HCT116 (cell line): ENCODE data around the gene GLI3. TPM values are rescaled to one million over a fixed set of nuclear protein-coding genes. Genes with fewer than 3 reads are reported as not detected.

Source experiments
- ATAC-seq: fragments of 200-7000 bp; cut with Tn5 transposase; 2 replicates; pipeline ENCODE4 v1.9.1; 2020; ENCODE audit warnings: mild to moderate bottlenecking, moderate library complexity
- BruUV-seq: library from RNA; stranded (reverse); fragments of 400-500 nt; replicated peaks from 2 replicates; lab custom pipeline; 2021; lab: Mats Ljungman, UMichigan
- CTCF ChIA-PET: fragments of 300-600 bp; sonication (Branson Sonifier 250); formaldehyde crosslinking; loops from one replicate; lab custom pipeline; 2021; ENCODE audit warnings: antibody characterized with exemption; lab: Charles Lee
- POLR2A ChIA-PET: fragments of 300-600, 350-600 bp; sonication (Branson Sonifier 250); formaldehyde crosslinking; loops from one replicate; lab custom pipeline; 2021; ENCODE audit warnings: antibody characterized with exemption; lab: Charles Lee
- RAD21 ChIA-PET, 2 experiments: fragments of 300-600 bp; sonication (Branson Sonifier 250); formaldehyde crosslinking; loops; one replicate each; lab custom pipeline; 2023; ENCODE audit warnings: low total read pairs in 2 of 2; ENCODE audit not compliant: uncharacterized antibody in 2 of 2, unreplicated experiment in 2 of 2, low non-redundant PET in 1 of 2; lab: Charles Lee
- DNase-seq: peaks from one replicate; pipeline ENCODE4 v3.0.0-alpha.2; 2010; ENCODE audit warnings: low read depth, low spot score
- H2AFZ ChIP-seq: fragments of 200-600 bp; shearing (Covaris generic), sonication (generic); 2 replicates; pipeline ENCODE4 v1.6.1; 2017; ENCODE audit warnings: low read depth, mixed run types, mixed read lengths, antibody characterized with exemption, low read length; ENCODE audit not compliant: poor library complexity, severe bottlenecking
- H3K27ac ChIP-seq: 2 replicates; pipeline ENCODE4 v1.5.1; 2012; ENCODE audit warnings: low read depth, low read length
- H3K27me3 ChIP-seq: fragments of 200-600 bp; sonication (generic); 2 replicates; pipeline ENCODE4 v1.6.1; 2016; ENCODE audit warnings: mixed run types, low read length, mixed read lengths; ENCODE audit not compliant: insufficient read depth
- H3K36me3 ChIP-seq, 2 experiments: fragments of 200-500 bp in 1 of 2; fragments of 200-600 bp in 1 of 2; sonication (Bioruptor generic) in 1 of 2; sonication (generic) in 1 of 2; 2 replicates each; pipeline versions ENCODE4 v1.5.1 to v1.6.1; 2014 to 2016; ENCODE audit warnings: low read length in 2 of 2, inconsistent platforms in 1 of 2, mixed read lengths in 1 of 2, mixed run types in 1 of 2; ENCODE audit not compliant: insufficient read depth in 2 of 2, control insufficient read depth in 1 of 2
- H3K4me1 ChIP-seq, 2 experiments: fragments of 200-600 bp in 1 of 2; sonication (generic) in 1 of 2; 2 replicates each; pipeline versions ENCODE4 v1.5.1 to v1.6.1; 2012 to 2017; ENCODE audit warnings: low read length in 2 of 2, inconsistent platforms in 1 of 2, mild to moderate bottlenecking in 1 of 2, mixed read lengths in 1 of 2, mixed run types in 1 of 2, moderate library complexity in 1 of 2; ENCODE audit not compliant: insufficient read depth in 2 of 2, control insufficient read depth in 1 of 2
- H3K4me2 ChIP-seq: fragments of 200-600 bp; sonication (generic); 2 replicates; pipeline ENCODE4 v1.6.1; 2017; ENCODE audit warnings: mixed run types, low read length, mixed read lengths
- H3K4me3 ChIP-seq, 2 experiments: fragments of 200-600 bp in 1 of 2; sonication (generic) in 1 of 2; replicated peaks in 1 of 2; 2 replicates each; pipeline ENCODE4 v1.5.1; 2011 to 2016; ENCODE audit warnings: low read length in 2 of 2, control low read depth in 1 of 2, low read depth in 1 of 2, mild to moderate bottlenecking in 1 of 2, mixed read lengths in 1 of 2, mixed run types in 1 of 2
- H3K79me2 ChIP-seq: fragments of 200-600 bp; sonication (generic); 2 replicates; pipeline ENCODE4 v1.6.1; 2017; ENCODE audit warnings: mild to moderate bottlenecking, mixed run types, low read length, moderate library complexity, mixed read lengths; ENCODE audit not compliant: insufficient read depth
- H3K9ac ChIP-seq: fragments of 200-600 bp; sonication (generic); 2 replicates; pipeline ENCODE4 v1.6.1; 2016; ENCODE audit warnings: low read length, mixed read lengths
- H3K9me2 ChIP-seq: fragments of 200-600 bp; sonication (generic), shearing (Covaris generic); 2 replicates; pipeline ENCODE4 v1.6.1; 2017; ENCODE audit warnings: mixed run types, mild to moderate bottlenecking, moderate library complexity; ENCODE audit not compliant: insufficient read depth
- H3K9me3 ChIP-seq, 2 experiments: fragments of 200-500 bp in 1 of 2; fragments of 200-600 bp in 1 of 2; sonication (Bioruptor generic) in 1 of 2; sonication (generic) in 1 of 2; 2 replicates each; pipeline ENCODE4 v1.6.1; 2014 to 2017; ENCODE audit warnings: low read length in 2 of 2, mixed read lengths in 2 of 2, inconsistent platforms in 1 of 2, low read depth in 1 of 2, mild to moderate bottlenecking in 1 of 2, mixed run types in 1 of 2, moderate library complexity in 1 of 2; ENCODE audit not compliant: control insufficient read depth in 1 of 2, insufficient read depth in 1 of 2
- H4K20me1 ChIP-seq: fragments of 200-600 bp; sonication (generic), shearing (Covaris generic); 2 replicates; pipeline ENCODE4 v1.6.1; 2017; ENCODE audit warnings: mixed run types, mild to moderate bottlenecking, moderate library complexity; ENCODE audit not compliant: insufficient read depth
- CBX3 ChIP-seq: IDR thresholded peaks from 2 replicates; pipeline ENCODE4 v1.6.1; 2012; ENCODE audit warnings: low read depth
- CEBPB ChIP-seq: IDR thresholded peaks from 2 replicates; pipeline ENCODE4 v1.6.1; 2012; ENCODE audit warnings: low read depth
- CTCF ChIP-seq, 3 experiments: fragments of 200-600 bp in 1 of 3; sonication (generic) in 1 of 3; IDR thresholded peaks in 2 of 3; conservative IDR thresholded peaks in 1 of 3; 2 replicates each; pipeline ENCODE4 v1.5.1; 2012 to 2017; ENCODE audit warnings: low read depth in 2 of 3, low read length in 2 of 3, antibody characterized with exemption in 1 of 3, borderline replicate concordance in 1 of 3, control low read depth in 1 of 3, mild to moderate bottlenecking in 1 of 3, mixed read lengths in 1 of 3, mixed run types in 1 of 3, moderate library complexity in 1 of 3; ENCODE audit not compliant: insufficient read depth in 1 of 3
- EGR1 ChIP-seq: IDR thresholded peaks from 2 replicates; pipeline ENCODE4 v1.6.1; 2012; ENCODE audit warnings: low read depth
- ELF1 ChIP-seq: IDR thresholded peaks from 2 replicates; pipeline ENCODE4 v1.6.1; 2012; ENCODE audit warnings: low read depth, borderline replicate concordance
- EZH2 ChIP-seq: fragments of 200-600 bp; sonication (generic); IDR thresholded peaks from 2 replicates; pipeline ENCODE4 v1.6.1; 2017; ENCODE audit warnings: antibody characterized with exemption, mixed run types
- EZH2phosphoT487 ChIP-seq: fragments of 200-600 bp; IDR thresholded peaks from 2 replicates; pipeline ENCODE4 v1.6.1; 2018; ENCODE audit warnings: antibody characterized with exemption, borderline replicate concordance
- JUND ChIP-seq: IDR thresholded peaks from 2 replicates; pipeline ENCODE4 v1.6.1; 2012
- POLR2AphosphoS5 ChIP-seq: IDR thresholded peaks from 2 replicates; pipeline ENCODE4 v1.6.1; 2011; ENCODE audit warnings: mild to moderate bottlenecking, low read depth, low read length, moderate library complexity
- REST ChIP-seq: IDR thresholded peaks from 2 replicates; pipeline ENCODE4 v1.6.1; 2012; ENCODE audit warnings: low read depth
- SIN3A ChIP-seq: IDR thresholded peaks from 2 replicates; pipeline ENCODE4 v1.6.1; 2012; ENCODE audit warnings: low read depth
- SP1 ChIP-seq: IDR thresholded peaks from 2 replicates; pipeline ENCODE4 v1.6.1; 2012; ENCODE audit warnings: low read depth
- TCF7L2 ChIP-seq: IDR thresholded peaks from 2 replicates; pipeline ENCODE4 v1.7.0; 2011; ENCODE audit warnings: borderline replicate concordance, inconsistent platforms; ENCODE audit not compliant: insufficient read depth, insufficient read length; ENCODE audit errors: extremely low read depth
- ZFX ChIP-seq: fragments of 450-650 bp; IDR thresholded peaks from 2 replicates; pipeline ENCODE4 v1.6.1; 2017
- ZNF274 ChIP-seq: fragments of 200-500 bp; sonication (Bioruptor generic); IDR thresholded peaks from 2 replicates; pipeline ENCODE4 v1.6.1; 2014; ENCODE audit warnings: mild to moderate bottlenecking, low read depth, low read length, inconsistent platforms
- intact Hi-C: fragments of 100-400 bp; cut with micrococcal nuclease; formaldehyde crosslinking; loops from 2 replicates; pipeline ENCODE4 v1.10.0; 2022
- total RNA-seq: library from RNA; stranded (reverse); gene quantifications from one replicate; pipeline ENCODE4 v1.2.1, GENCODE V29; 2021; ENCODE audit not compliant: unreplicated experiment
- TF ChIP-seq, protein P1 (sequence below): IDR thresholded peaks from 2 replicates; pipeline ENCODE4 v1.6.1; 2012

Gene GLI3
- total RNA-seq, 1 experiment from 2014 or later = 0.07 TPM

- no peak overlapping the region for H3K9ac ChIP-seq
- ChIA-PET RAD21 (no interaction called here), POLR2A (no interaction called here), CTCF (no interaction called here)
- peaks cover 6% of the 10 kb centered on the region; the same call in 1 of the 2 replicates for H3K27me3 ChIP-seq
- no peaks in the 10 kb centered on the region for H3K79me2 ChIP-seq
- H4K20me1 ChIP-seq = no peaks in the 10 kb centered on the region
- no peak for ATAC-seq
- no peaks in the 10 kb centered on the region for H3K9me2 ChIP-seq
- no peaks in the 10 kb centered on the region for H3K36me3 ChIP-seq
- intact Hi-C loops = no loop called here
- H3K4me2 ChIP-seq = no peak overlapping the region
- H3K9me3 ChIP-seq = no peaks in the 10 kb centered on the region
- no peak for TF ChIP-seq TCF7L2
- TF ChIP-seq POLR2AphosphoS5 = no peak
- H3K4me3 ChIP-seq = no peak overlapping the region
- no peaks in the 10 kb centered on the region for H3K4me1 ChIP-seq
- no peak overlapping the region for H2AFZ ChIP-seq
- no TSS peak for BruUV-seq
- H3K27ac ChIP-seq = no peak overlapping the region
- no peak for DNase-seq
Measured at GRCh38 chr7:42104694-42105093, 132.3 kb downstream of the GLI3 start.

DNA sequence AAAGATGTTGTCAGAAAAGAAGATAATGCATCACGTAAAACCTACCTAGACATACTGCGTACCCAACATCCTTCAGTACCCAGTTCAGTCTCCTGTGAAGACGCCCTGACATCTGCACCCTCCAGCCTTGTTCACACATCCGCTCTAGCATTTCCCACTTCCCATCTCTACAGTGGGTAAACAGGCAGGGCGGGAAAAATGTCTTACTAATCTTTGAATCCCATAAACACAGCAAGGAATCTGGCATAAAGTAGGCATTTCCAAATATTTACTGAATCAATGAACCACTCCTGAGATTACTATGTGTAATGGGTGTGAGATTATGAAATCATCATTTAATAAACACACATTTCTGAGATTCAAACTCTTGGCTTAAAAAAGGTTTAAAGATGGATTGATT lies 132.8 kb downstream of the GLI3 start:
- peaks cover 2% of the 10 kb centered on the region; the same call in 1 of the 2 replicates for H3K27me3 ChIP-seq
- no peak for TF ChIP-seq EZH2phosphoT487
- TF ChIP-seq EZH2 = no peak
- no peak for TF ChIP-seq TCF7L2
- no peak for TF ChIP-seq ELF1
- no peak for TF ChIP-seq CBX3
- no peak for TF ChIP-seq JUND
- no peak for TF ChIP-seq ZFX
- TF ChIP-seq CEBPB = no peak
- TF ChIP-seq ZNF274 = no peak
- TF ChIP-seq SIN3A = no peak
- TF ChIP-seq EGR1 = no peak
- TF ChIP-seq, protein P1, sequence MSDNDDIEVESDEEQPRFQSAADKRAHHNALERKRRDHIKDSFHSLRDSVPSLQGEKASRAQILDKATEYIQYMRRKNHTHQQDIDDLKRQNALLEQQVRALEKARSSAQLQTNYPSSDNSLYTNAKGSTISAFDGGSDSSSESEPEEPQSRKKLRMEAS = no peak
- TF ChIP-seq REST = no peak
- no peak for TF ChIP-seq POLR2AphosphoS5
- no peak for TF ChIP-seq CTCF (IDR thresholded peaks at IDR 0.05 in 2 of 3, conservative IDR thresholded peaks at IDR 0.05 in 1 of 3; ENCODE audit: borderline replicate concordance in 1 of 3, insufficient read depth in 1 of 3, low read depth in 2 of 3, low read length in 2 of 3)
- TF ChIP-seq SP1 = no peak

More for the DNA sequence above, 132.8 kb downstream of the GLI3 start:
- Histone ChIP-seq H3K79me2 (no peaks in the 10 kb centered on the region), H4K20me1 (no peaks in the 10 kb centered on the region), H3K4me2 (no peak overlapping the region), H3K4me1 (no peaks in the 10 kb centered on the region), H3K27ac (no peak overlapping the region), H3K4me3 (no peak overlapping the region), H3K9me3 (no peaks in the 10 kb centered on the region), H2AFZ (no peak overlapping the region), H3K9me2 (no peaks in the 10 kb centered on the region), H3K9ac (no peak overlapping the region), H3K36me3 (no peaks in the 10 kb centered on the region)
- ChIA-PET POLR2A (no interaction called here), RAD21 (no interaction called here), CTCF (no interaction called here)
- ATAC-seq (no peak), DNase-seq (no peak)
- no TSS peak for BruUV-seq
- intact Hi-C loops = no loop called here
